HEK293 (cell line): ENCODE measurements around the gene CALCOCO2.
A peak's percentile ranks its signal among the peaks of the same experiment; 100 is the strongest.

ENCODE experiments used
- CTCF ChIA-PET: fragments of 350-600 bp; formaldehyde crosslinking; extraction: SDS; loops from one replicate; lab custom pipeline; 2021; ENCODE audit warnings: antibody characterized with exemption; lab: Yijun Ruan, JAX
- POLR2A ChIA-PET: fragments of 300-600 bp; formaldehyde crosslinking; extraction: SDS; loops from one replicate; lab custom pipeline; 2020; ENCODE audit warnings: antibody characterized with exemption, inconsistent platforms; lab: Yijun Ruan, JAX
- H3K27ac ChIP-seq: fragments of 200-500 bp; sonication (Bioruptor generic); 2 replicates; pipeline ENCODE4 v1.5.1; 2014; ENCODE audit warnings: low read depth, low read length, control low read depth, inconsistent platforms; ENCODE audit errors: extremely low read depth
- H3K36me3 ChIP-seq, 2 experiments: fragments of 200-500 bp in 1 of 2; sonication (Bioruptor generic) in 1 of 2; 1 replicate in 1 of 2; 2 replicates in 1 of 2; pipeline ENCODE4 v1.5.1; 2014 to 2017; ENCODE audit warnings: inconsistent platforms in 2 of 2, low read length in 2 of 2; ENCODE audit not compliant: control insufficient read depth in 2 of 2, insufficient read depth in 1 of 2
- H3K4me1 ChIP-seq: fragments of 200-500 bp; sonication (Bioruptor generic); 2 replicates; pipeline ENCODE4 v1.5.1; 2014; ENCODE audit warnings: mild to moderate bottlenecking, low read length, inconsistent platforms; ENCODE audit not compliant: control insufficient read depth, insufficient read depth
- H3K4me3 ChIP-seq: 2 replicates; pipeline ENCODE4 v1.5.1; 2011; ENCODE audit warnings: low read depth, mild to moderate bottlenecking, control low read depth, low read length, moderate library complexity
- H3K9me3 ChIP-seq: fragments of 200-500 bp; sonication (Bioruptor generic); 2 replicates; pipeline ENCODE4 v1.5.1; 2014; ENCODE audit warnings: low read depth, low read length, inconsistent platforms; ENCODE audit not compliant: control insufficient read depth, insufficient read depth
- AEBP2 ChIP-seq: fragments of 450-650 bp; formaldehyde crosslinking; IDR thresholded peaks from 2 replicates; pipeline ENCODE4 v1.5.1; 2016; ENCODE audit warnings: missing biosample characterization, missing genetic modification characterization, borderline replicate concordance
- EGR2 ChIP-seq: fragments of 450-650 bp; formaldehyde crosslinking; IDR thresholded peaks from 2 replicates; pipeline ENCODE4 v1.5.1; 2016; ENCODE audit warnings: low read depth, missing biosample characterization, missing genetic modification characterization
- GLI2 ChIP-seq: fragments of 450-650 bp; formaldehyde crosslinking; IDR thresholded peaks from 2 replicates; pipeline ENCODE4; 2017; ENCODE audit warnings: missing biosample characterization, missing genetic modification characterization, low read depth, borderline replicate concordance
- HIC1 ChIP-seq: fragments of 450-650 bp; formaldehyde crosslinking; IDR thresholded peaks from 2 replicates; pipeline ENCODE4 v1.5.1; 2016; ENCODE audit warnings: missing biosample characterization, missing genetic modification characterization
- HOXC10 ChIP-seq: sonication (generic); formaldehyde crosslinking; IDR thresholded peaks from 2 replicates; pipeline ENCODE4 v1.8.1; 2023; ENCODE audit warnings: mild to moderate bottlenecking, missing genetic modification reagents
- IKZF3 ChIP-seq: fragments of 450-650 bp; IDR thresholded peaks from 2 replicates; pipeline ENCODE4 v1.5.0; 2018; ENCODE audit warnings: missing biosample characterization, mild to moderate bottlenecking, missing genetic modification characterization, moderate library complexity
- KLF1 ChIP-seq: fragments of 450-650 bp; formaldehyde crosslinking; IDR thresholded peaks from 2 replicates; pipeline ENCODE4 v1.5.1; 2016; ENCODE audit warnings: missing biosample characterization, missing genetic modification characterization
- KLF16 ChIP-seq: fragments of 450-650 bp; formaldehyde crosslinking; IDR thresholded peaks from 2 replicates; pipeline ENCODE4 v1.5.1; 2017; ENCODE audit warnings: missing biosample characterization, missing genetic modification characterization
- KLF8 ChIP-seq: fragments of 450-650 bp; formaldehyde crosslinking; IDR thresholded peaks from 2 replicates; pipeline ENCODE4 v1.5.1; 2016; ENCODE audit warnings: missing biosample characterization, missing genetic modification characterization
- REST ChIP-seq: fragments of 450-650 bp; formaldehyde crosslinking; IDR thresholded peaks from 2 replicates; pipeline ENCODE4 v1.5.1; 2016; ENCODE audit warnings: missing biosample characterization, missing genetic modification characterization
- TRIM28 ChIP-seq: IDR thresholded peaks from 2 replicates; pipeline ENCODE4 v1.6.1; 2011; ENCODE audit warnings: low read length, control low read depth, borderline replicate concordance
- TSHZ1 ChIP-seq: fragments of 450-650 bp; formaldehyde crosslinking; IDR thresholded peaks from 2 replicates; pipeline ENCODE4 v1.5.1; 2016; ENCODE audit warnings: missing biosample characterization, missing genetic modification characterization, borderline replicate concordance
- ZBTB10 ChIP-seq: fragments of 450-650 bp; formaldehyde crosslinking; IDR thresholded peaks from 2 replicates; pipeline ENCODE4 v1.5.1; 2016; ENCODE audit warnings: missing biosample characterization, missing genetic modification characterization
- ZFHX2 ChIP-seq: fragments of 450-650 bp; formaldehyde crosslinking; conservative IDR thresholded peaks from 2 replicates; pipeline ENCODE4 v1.5.1; 2016; ENCODE audit warnings: missing biosample characterization, missing genetic modification characterization
- ZNF19 ChIP-seq: fragments of 450-650 bp; formaldehyde crosslinking; IDR thresholded peaks from 2 replicates; pipeline ENCODE4; 2016; ENCODE audit warnings: missing biosample characterization, missing genetic modification characterization, low read depth
- ZNF48 ChIP-seq: fragments of 450-650 bp; formaldehyde crosslinking; IDR thresholded peaks from 2 replicates; pipeline ENCODE4 v1.5.1; 2016; ENCODE audit warnings: missing biosample characterization, missing genetic modification characterization
- ZNF501 ChIP-seq: fragments of 450-650 bp; formaldehyde crosslinking; IDR thresholded peaks from 2 replicates; pipeline ENCODE4 v1.5.1; 2016; ENCODE audit warnings: missing biosample characterization, missing genetic modification characterization
- ZNF510 ChIP-seq: fragments of 450-650 bp; formaldehyde crosslinking; IDR thresholded peaks from 2 replicates; pipeline ENCODE4 v1.5.1; 2018; ENCODE audit warnings: mild to moderate bottlenecking, missing genetic modification characterization, missing biosample characterization; ENCODE audit not compliant: insufficient replicate concordance
- ZNF529 ChIP-seq: fragments of 450-650 bp; formaldehyde crosslinking; IDR thresholded peaks from 2 replicates; pipeline ENCODE4 v1.5.1; 2017; ENCODE audit warnings: missing genetic modification characterization, missing biosample characterization; ENCODE audit not compliant: insufficient replicate concordance
- ZNF561 ChIP-seq: fragments of 450-650 bp; IDR thresholded peaks from 2 replicates; pipeline ENCODE4 v1.5.1; 2018; ENCODE audit warnings: missing biosample characterization, missing genetic modification characterization, borderline replicate concordance
- ZNF571 ChIP-seq: fragments of 450-650 bp; formaldehyde crosslinking; IDR thresholded peaks from 2 replicates; pipeline ENCODE4 v1.5.0; 2017; ENCODE audit warnings: missing biosample characterization, missing genetic modification characterization
- ZNF629 ChIP-seq: fragments of 450-650 bp; formaldehyde crosslinking; IDR thresholded peaks from 2 replicates; pipeline ENCODE4 v1.5.1; 2017; ENCODE audit warnings: missing biosample characterization, missing genetic modification characterization
- ZNF792 ChIP-seq: fragments of 450-650 bp; formaldehyde crosslinking; IDR thresholded peaks from 2 replicates; pipeline ENCODE4 v1.5.1; 2016; ENCODE audit warnings: missing biosample characterization, missing genetic modification characterization
- ZSCAN16 ChIP-seq: fragments of 450-650 bp; formaldehyde crosslinking; IDR thresholded peaks from 2 replicates; pipeline ENCODE4 v1.5.1; 2016; ENCODE audit warnings: missing biosample characterization, missing genetic modification characterization

The CALCOCO2 gene

GRCh38 chr17:48830840-48831548, at the start of gene CALCOCO2:
Gene CALCOCO2 (plus strand): TSS chr17:48831035. CDS start chr17:48841708, 10,673 bp downstream.
- Histone ChIP-seq H3K9me3 (no peaks in the 10 kb centered on the region), H3K27ac (peak within 1 kb of the TSS; percentile 56; the same call in 1 of the 2 replicates), H3K36me3 (peaks cover 0 to 4% of the 10 kb centered on the region in 2 experiments; a peak in 1 of 3 replicates), H3K4me3 (peak within 1 kb of the TSS; percentile 74), H3K4me1 (no peaks in the 10 kb centered on the region)
- CTCF ChIA-PET, result interaction anchor here (0.9 to 1.5 kb wide), 6 partner anchors 8 to 159 kb away, joined by 3 to 11 read pairs (median 4); no protein-coding TSS in a partner anchor
- POLR2A ChIA-PET, result interaction anchor here (1.0 to 1.2 kb wide), 3 partner anchors 15 to 61 kb away, joined by 3 to 5 read pairs (median 4); partner anchors contain the start of gene ATP5MC1
- no peak for TF ChIP-seq ZNF792
- no peak; the same call in 1 of the 2 replicates for TF ChIP-seq ZNF561
- no peak for TF ChIP-seq AEBP2 (tag by site-specific recombination)
- TF ChIP-seq ZNF529 (tag by site-specific recombination), result no peak
- TF ChIP-seq ZBTB10 (tag by site-specific recombination), result peak; percentile 76
- TF ChIP-seq HOXC10 (CRISPR knock-in tag), result no peak
- peak; percentile 57 for TF ChIP-seq ZNF629 (tag by site-specific recombination)
- TF ChIP-seq TRIM28, result no peak
- peak; percentile 79; the same call in 1 of the 2 replicates for TF ChIP-seq KLF16 (tag by site-specific recombination)
- TF ChIP-seq REST, result peak; percentile 96
- TF ChIP-seq EGR2, result peak; percentile 74
- TF ChIP-seq ZNF510 (tag by site-specific recombination), result no peak
- no peak for TF ChIP-seq ZNF571 (tag by site-specific recombination)
- no peak for TF ChIP-seq TSHZ1
- peak; percentile 93 for TF ChIP-seq KLF8 (tag by site-specific recombination)
- TF ChIP-seq GLI2 (tag by site-specific recombination), result no peak
- no peak for TF ChIP-seq IKZF3 (tag by site-specific recombination)
- peak; percentile 87 for TF ChIP-seq ZFHX2 (tag by site-specific recombination)
- peak; percentile 80 for TF ChIP-seq ZNF501 (tag by site-specific recombination)
- TF ChIP-seq ZSCAN16 (tag by site-specific recombination), result no peak
- peak; percentile 84; the same call in 1 of the 2 replicates for TF ChIP-seq HIC1 (tag by site-specific recombination)
- no peak for TF ChIP-seq ZNF19 (tag by site-specific recombination)
- peak; percentile 41; the same call in 1 of the 2 replicates for TF ChIP-seq KLF1 (tag by site-specific recombination)
- TF ChIP-seq ZNF48 (tag by site-specific recombination), result no peak
